HL-60 (cell line): ENCODE measurements around the gene PHF21A.

Source experiments
- CTCF ChIP-seq: IDR thresholded peaks from one replicate; pipeline ENCODE4 v1.5.1; 2011; ENCODE audit warnings: low read length, control low read depth, inconsistent platforms; ENCODE audit not compliant: insufficient read depth
- GABPA ChIP-seq: IDR thresholded peaks from 2 replicates; pipeline ENCODE4 v1.6.1; 2012; ENCODE audit warnings: low read depth
- POLR2AphosphoS5 ChIP-seq: IDR thresholded peaks from 2 replicates; pipeline ENCODE4 v1.6.1; 2012; ENCODE audit warnings: low read depth
- REST ChIP-seq: IDR thresholded peaks from 2 replicates; pipeline ENCODE4 v1.6.1; 2012; ENCODE audit warnings: low read depth; ENCODE audit not compliant: insufficient replicate concordance
- SPI1 ChIP-seq: IDR thresholded peaks from 2 replicates; pipeline ENCODE4 v1.6.1; 2012; ENCODE audit warnings: low read depth, mild to moderate bottlenecking, borderline replicate concordance

DNA sequence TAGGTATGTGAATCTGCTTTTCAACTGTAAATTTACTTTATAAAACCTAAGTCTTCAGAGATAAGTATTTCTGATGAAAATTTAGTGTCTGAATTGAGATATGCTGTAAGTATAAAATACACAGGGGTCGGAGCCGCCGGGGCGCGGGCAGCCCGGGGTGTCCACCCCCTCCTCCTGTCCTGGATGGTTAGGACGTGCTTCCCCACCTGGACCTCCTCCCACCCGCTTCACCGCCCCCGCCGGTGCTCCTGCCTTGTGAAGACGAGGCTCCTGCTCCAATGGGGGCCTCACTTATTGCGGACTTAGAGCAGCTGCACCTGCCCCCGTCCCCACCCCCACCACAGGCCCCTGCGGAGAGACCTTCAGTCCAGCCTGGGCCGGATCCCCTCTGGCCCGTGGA is 21.3 kb upstream of the PHF21A start:
- TF ChIP-seq CTCF (no peak), REST (no peak), POLR2AphosphoS5 (no peak), SPI1 (no peak), GABPA (no peak)
